Stimulated activated CD4-positive, alpha-beta T cell treated with anti-CD3 and anti-CD28 coated beads, Interleukin-2, amount 100 ng/mL, for 48 hours (primary cell): ENCODE results near the gene TNNT3.
"Not testable (repeated sequence)": the region's sequence is repeated elsewhere in the genome, so short reads cannot be mapped to it uniquely, and the experiment has no call there.

Source experiments
- DNase-seq, 2 donors: peaks; one replicate each; pipeline ENCODE4 v3.0.0-alpha.2; 2020

TNNT3 gene

GRCh38 chr11:1919391-1920127 is at the start of gene TNNT3:
Gene TNNT3, plus strand, starts transcription at chr11:1919703. Its CDS starts 3,172 bp downstream, at chr11:1922875.
- no peak for DNase-seq

DNA sequence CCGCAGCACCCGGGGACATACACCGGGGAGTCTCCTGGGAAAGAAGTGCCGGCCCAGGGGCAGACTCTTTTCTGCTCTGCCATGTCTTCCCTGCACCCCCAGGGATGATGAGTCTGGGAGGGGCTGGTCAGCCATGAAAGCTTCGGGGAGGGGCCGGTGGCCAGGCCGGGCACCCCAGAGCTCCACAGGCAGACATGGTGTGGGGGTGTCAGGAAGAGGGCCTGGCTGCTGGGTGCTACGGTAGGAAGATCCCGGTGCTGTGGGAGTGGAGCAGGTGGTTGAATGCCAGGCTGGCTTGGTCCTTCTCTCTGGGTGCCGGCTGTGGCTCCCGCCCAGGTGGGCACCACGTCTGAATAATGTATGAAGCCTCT is 49.2 kb upstream of the TNNT3 start:
- DNase-seq = no peak

- DNase-seq = no peak
These were observed 48.6 kb upstream of the TNNT3 start for GRCh38 chr11:1870721-1871466.

- DNase-seq = no peak
These were observed 48.0 kb upstream of the TNNT3 start for GRCh38 chr11:1871531-1871930.

GRCh38 chr11:1872267-1872985 is 47.1 kb upstream of the TNNT3 start:
- DNase-seq = no peak

- DNase-seq = no peak
These were observed 46.3 kb upstream of the TNNT3 start for GRCh38 chr11:1873048-1873812.

- DNase-seq = not testable (repeated sequence)
These were observed 45.7 kb upstream of the TNNT3 start for GRCh38 chr11:1873813-1874150.

DNA sequence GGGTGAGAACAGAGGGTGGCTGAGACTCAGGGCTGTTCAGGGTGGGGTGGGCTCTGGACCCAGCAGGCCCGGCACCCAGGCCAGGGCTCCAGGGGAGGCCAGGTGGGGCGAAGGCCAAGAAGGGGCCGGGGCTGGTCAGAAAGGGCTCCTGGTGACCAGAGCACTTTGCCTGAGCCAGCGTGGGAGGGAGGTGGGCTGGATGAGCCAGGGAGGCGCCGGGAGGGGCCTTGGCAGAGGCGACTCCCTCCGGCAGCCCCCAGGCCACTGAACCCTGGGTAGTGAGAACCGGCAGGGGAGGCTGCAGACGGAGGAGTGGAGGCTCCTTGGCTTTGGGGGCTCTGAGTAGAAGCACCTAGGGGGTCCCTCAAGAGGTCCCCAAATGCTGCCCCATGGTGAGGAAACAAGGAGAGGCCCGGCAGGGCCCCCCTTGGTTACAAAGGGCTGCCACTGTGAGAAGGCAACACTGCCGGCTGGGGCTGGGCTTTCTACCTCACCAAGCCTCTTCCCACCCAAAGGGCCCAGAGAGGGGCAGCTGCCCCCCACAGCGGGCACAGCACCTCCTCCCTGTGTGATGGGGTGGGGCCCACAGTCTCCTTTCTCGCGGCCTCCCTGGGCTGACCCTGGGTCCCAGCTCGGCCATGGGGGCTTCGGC is 44.9 kb upstream of the TNNT3 start:
- DNase-seq = not testable (repeated sequence)

DNA sequence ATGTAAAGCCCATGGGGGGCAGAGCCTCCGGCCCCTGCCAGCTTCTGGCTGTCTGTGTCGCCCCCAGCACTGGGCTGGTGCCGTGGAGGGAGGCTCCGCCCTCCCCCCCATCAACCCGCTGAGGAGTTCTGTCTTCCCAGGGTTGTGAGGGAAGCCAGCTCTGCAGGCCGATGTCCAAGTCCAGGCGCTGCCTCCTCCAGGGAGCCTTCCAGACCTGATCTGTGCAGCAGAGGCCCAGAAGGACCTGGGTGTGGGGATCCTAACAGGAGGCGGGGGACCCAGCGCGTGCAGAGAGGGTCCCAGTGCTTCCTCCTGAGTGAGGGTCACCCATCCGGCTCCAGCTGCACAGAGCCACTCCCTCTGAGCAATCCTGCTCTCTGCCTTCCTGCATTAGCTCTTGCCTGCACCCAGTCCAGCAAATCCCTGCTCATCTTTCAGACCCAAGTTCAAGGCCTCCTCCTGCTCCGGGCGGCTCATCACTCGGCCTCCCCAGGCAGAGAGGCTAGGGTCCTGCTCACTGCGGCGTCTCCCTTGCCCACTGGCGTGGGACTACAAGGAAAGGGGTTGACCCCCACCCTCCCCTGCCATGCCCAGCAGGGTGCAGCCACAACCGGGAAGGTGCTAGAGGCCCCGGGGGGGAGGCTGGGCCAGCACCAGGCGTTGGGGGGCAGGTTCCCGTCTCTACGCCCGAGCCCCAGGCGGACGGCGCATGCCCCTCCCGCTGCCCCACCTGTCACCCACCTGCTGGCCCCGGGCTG is 44.2 kb upstream of the TNNT3 start:
- DNase-seq = no peak

DNA sequence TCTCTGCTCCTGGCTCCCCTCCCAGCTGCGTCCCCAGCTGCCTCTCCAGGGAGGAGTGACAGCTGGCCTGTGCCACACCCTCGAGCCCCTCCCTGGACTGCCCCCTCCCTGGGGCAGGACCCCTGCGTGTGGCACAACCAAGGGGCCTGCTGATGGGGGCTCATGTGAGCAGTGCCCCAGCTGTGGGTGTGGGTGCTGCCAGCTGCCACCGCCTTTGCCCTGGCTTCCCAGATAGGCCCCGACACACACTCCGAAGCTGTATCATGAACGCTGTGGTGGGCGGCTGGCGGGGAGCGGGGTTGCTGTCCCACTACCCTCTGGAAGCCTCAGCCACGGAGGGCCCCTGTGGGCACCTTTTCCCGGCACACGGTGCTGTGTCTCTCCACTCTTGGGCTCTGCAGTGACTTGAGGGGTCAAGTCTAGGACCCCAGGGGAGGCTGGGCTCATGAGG is 43.6 kb upstream of the TNNT3 start:
- not testable (repeated sequence) for DNase-seq

GRCh38 chr11:1876361-1877063 is 43.0 kb upstream of the TNNT3 start:
- DNase-seq = no peak

GRCh38 chr11:1877211-1878136 is 42.0 kb upstream of the TNNT3 start:
- no peak for DNase-seq

GRCh38 chr11:1878137-1879031 is 41.1 kb upstream of the TNNT3 start:
- no peak for DNase-seq

GRCh38 chr11:1879342-1879940 is 40.1 kb upstream of the TNNT3 start:
- no peak for DNase-seq

GRCh38 chr11:1879941-1880720 is 39.4 kb upstream of the TNNT3 start:
- DNase-seq = no peak

DNA sequence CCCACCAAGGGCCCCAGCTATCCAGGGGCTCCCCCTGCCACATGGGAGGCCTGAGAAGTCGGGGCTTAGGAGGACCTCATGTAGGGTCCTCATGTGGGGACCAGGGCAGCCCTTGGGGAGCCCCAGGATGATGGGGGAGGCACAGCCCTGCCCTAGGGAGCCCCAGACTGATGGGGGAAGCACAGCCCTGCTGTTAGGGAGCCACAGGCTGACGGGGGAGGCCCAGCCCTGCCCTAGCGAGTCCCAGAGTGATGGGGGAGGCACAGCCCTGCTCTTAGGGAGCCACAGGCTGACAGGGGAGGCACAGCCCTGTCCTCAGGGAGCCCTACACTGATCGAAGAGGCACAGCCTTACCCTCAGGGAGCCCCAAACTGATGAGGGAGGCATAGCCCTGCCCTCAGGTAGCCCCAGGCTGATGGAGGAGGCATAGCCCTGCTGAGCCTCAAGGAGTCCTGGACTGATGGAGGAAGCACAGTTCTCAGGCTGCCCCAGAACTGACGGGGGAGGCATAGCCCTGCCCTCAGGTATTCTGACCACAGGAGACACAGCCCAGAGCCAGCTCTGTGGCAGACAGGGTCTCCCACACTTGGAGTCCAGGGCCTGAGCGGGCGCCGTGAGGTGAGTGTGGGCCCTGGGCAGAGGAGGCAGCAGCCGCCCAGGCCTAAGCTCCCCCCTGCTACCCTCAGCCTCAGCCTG is 38.6 kb upstream of the TNNT3 start:
- DNase-seq = no peak
